HCT116 (cell line): ENCODE data around the gene GPR139.

Experiments used
- EZH2phosphoT487 ChIP-seq: fragments of 200-600 bp; IDR thresholded peaks from 2 replicates; pipeline ENCODE4 v1.6.1; 2018; ENCODE audit warnings: antibody characterized with exemption, borderline replicate concordance
- JUND ChIP-seq: IDR thresholded peaks from 2 replicates; pipeline ENCODE4 v1.6.1; 2012
- RAD21 ChIP-seq: IDR thresholded peaks from 2 replicates; pipeline ENCODE4 v1.6.1; 2012; ENCODE audit warnings: low read depth, mild to moderate bottlenecking
- TF ChIP-seq, protein P1 (sequence below): IDR thresholded peaks from 2 replicates; pipeline ENCODE4 v1.6.1; 2012; ENCODE audit warnings: low read depth
- TF ChIP-seq, protein P2 (sequence below), 3 experiments: fragments of 200-600 bp in 1 of 3; sonication (generic) in 1 of 3; IDR thresholded peaks in 2 of 3; conservative IDR thresholded peaks in 1 of 3; 2 replicates each; pipeline ENCODE4 v1.5.1; 2012 to 2017; ENCODE audit warnings: low read depth in 2 of 3, low read length in 2 of 3, antibody characterized with exemption in 1 of 3, borderline replicate concordance in 1 of 3, control low read depth in 1 of 3, mild to moderate bottlenecking in 1 of 3, mixed read lengths in 1 of 3, mixed run types in 1 of 3, moderate library complexity in 1 of 3; ENCODE audit not compliant: insufficient read depth in 1 of 3

DNA sequence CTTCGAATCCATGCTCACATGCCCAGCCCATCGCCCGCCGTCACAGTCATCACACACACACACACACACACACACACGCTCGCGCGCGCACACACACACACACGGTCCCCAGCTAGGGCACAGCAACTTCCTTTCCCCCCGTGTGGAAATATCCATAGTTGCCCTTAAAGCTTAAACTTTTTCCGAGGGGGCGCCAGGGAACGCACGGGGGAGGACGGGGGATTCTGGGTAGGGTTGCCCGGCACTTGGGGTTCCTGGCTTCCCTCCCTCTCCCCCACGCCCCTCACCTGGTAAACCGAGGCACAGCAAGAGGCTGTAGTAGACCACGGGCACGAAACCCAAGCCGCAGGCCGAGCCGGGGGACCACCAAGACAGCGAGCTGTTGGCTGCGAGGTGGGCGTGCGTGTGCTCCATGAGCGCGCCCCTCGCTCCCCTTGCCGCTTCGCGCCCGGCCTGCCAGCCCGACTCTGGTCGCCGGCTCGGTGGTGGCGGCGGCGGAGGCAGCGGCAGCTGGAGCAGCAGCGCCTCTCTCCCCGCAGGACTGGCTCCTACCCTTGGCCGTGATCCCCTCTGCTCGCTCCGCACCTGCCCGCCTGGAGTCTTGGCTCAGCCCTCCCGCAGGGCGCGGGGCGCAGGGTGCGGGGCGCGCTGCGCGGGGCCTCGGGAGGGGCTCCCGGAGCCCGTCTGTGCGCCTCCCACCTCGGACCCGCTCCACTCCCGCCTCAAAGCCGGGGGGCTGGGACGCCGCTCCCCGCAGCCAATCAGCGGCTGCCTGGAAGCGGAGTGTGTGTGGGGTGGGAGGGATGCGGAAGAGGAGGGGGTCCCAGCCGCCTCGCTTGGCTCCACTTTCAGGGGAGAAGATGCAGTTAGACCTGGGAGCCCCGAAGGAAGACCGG lies at the start of gene GPR139:
- TF ChIP-seq EZH2phosphoT487 (no peak), JUND (no peak), RAD21 (no peak)
- TF ChIP-seq, protein P1, sequence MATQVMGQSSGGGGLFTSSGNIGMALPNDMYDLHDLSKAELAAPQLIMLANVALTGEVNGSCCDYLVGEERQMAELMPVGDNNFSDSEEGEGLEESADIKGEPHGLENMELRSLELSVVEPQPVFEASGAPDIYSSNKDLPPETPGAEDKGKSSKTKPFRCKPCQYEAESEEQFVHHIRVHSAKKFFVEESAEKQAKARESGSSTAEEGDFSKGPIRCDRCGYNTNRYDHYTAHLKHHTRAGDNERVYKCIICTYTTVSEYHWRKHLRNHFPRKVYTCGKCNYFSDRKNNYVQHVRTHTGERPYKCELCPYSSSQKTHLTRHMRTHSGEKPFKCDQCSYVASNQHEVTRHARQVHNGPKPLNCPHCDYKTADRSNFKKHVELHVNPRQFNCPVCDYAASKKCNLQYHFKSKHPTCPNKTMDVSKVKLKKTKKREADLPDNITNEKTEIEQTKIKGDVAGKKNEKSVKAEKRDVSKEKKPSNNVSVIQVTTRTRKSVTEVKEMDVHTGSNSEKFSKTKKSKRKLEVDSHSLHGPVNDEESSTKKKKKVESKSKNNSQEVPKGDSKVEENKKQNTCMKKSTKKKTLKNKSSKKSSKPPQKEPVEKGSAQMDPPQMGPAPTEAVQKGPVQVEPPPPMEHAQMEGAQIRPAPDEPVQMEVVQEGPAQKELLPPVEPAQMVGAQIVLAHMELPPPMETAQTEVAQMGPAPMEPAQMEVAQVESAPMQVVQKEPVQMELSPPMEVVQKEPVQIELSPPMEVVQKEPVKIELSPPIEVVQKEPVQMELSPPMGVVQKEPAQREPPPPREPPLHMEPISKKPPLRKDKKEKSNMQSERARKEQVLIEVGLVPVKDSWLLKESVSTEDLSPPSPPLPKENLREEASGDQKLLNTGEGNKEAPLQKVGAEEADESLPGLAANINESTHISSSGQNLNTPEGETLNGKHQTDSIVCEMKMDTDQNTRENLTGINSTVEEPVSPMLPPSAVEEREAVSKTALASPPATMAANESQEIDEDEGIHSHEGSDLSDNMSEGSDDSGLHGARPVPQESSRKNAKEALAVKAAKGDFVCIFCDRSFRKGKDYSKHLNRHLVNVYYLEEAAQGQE = no peak
- TF ChIP-seq, protein P2, sequence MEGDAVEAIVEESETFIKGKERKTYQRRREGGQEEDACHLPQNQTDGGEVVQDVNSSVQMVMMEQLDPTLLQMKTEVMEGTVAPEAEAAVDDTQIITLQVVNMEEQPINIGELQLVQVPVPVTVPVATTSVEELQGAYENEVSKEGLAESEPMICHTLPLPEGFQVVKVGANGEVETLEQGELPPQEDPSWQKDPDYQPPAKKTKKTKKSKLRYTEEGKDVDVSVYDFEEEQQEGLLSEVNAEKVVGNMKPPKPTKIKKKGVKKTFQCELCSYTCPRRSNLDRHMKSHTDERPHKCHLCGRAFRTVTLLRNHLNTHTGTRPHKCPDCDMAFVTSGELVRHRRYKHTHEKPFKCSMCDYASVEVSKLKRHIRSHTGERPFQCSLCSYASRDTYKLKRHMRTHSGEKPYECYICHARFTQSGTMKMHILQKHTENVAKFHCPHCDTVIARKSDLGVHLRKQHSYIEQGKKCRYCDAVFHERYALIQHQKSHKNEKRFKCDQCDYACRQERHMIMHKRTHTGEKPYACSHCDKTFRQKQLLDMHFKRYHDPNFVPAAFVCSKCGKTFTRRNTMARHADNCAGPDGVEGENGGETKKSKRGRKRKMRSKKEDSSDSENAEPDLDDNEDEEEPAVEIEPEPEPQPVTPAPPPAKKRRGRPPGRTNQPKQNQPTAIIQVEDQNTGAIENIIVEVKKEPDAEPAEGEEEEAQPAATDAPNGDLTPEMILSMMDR (IDR thresholded peaks at IDR 0.05 in 2 of 3, conservative IDR thresholded peaks at IDR 0.05 in 1 of 3; ENCODE audit: borderline replicate concordance in 1 of 3, insufficient read depth in 1 of 3, low read depth in 2 of 3, low read length in 2 of 3) = no peak
